GM20431 (cell line): ENCODE results near the gene TAS2R10.
"Not testable (repeated sequence)": the region's sequence is repeated elsewhere in the genome, so short reads cannot be mapped to it uniquely, and the experiment has no call there.

Source experiments
- in situ Hi-C: fragments of 300-500 bp; cut with MseI, MboI; formaldehyde crosslinking; loops from one replicate; pipeline ENCODE4 v1.15.0; 2020; ENCODE audit warnings: low sequenced_read_pairs; ENCODE audit not compliant: unreplicated experiment

TAS2R10 gene

GRCh38 chr12:10826258-10826657 lies at the start of gene TAS2R10:
Gene TAS2R10, minus strand, starts transcription at chr12:10826358. Its CDS starts 89 bp downstream, at chr12:10826269.
- in situ Hi-C loops: no loop called here

- in situ Hi-C loops: no loop called here
Observed at GRCh38 chr12:10873378-10873777, 47.2 kb upstream of the TAS2R10 start.

GRCh38 chr12:10867381-10867780 lies 41.2 kb upstream of the TAS2R10 start:
- in situ Hi-C loops: no loop called here

GRCh38 chr12:10863512-10864218 lies 37.5 kb upstream of the TAS2R10 start:
- in situ Hi-C loops: no loop called here

- in situ Hi-C loops: no loop called here
Observed at GRCh38 chr12:10861366-10861765, 35.2 kb upstream of the TAS2R10 start.

- in situ Hi-C loops: no loop called here
Observed at GRCh38 chr12:10855807-10856206, 29.6 kb upstream of the TAS2R10 start.

- in situ Hi-C loops: no loop called here
Observed at GRCh38 chr12:10853776-10854175, 27.6 kb upstream of the TAS2R10 start.

GRCh38 chr12:10851243-10851858 lies 25.2 kb upstream of the TAS2R10 start:
- in situ Hi-C loops: no loop called here

GRCh38 chr12:10849425-10849878 lies 23.3 kb upstream of the TAS2R10 start, which contains the start of gene PRR4:
Gene PRR4, minus strand, starts transcription at chr12:10849475. Its CDS starts 38 bp downstream, at chr12:10849437.
- in situ Hi-C loops: no loop called here

GRCh38 chr12:10847744-10848143 lies 21.6 kb upstream of the TAS2R10 start:
- in situ Hi-C loops: no loop called here

GRCh38 chr12:10842862-10843261 lies 16.7 kb upstream of the TAS2R10 start:
- in situ Hi-C loops: no loop called here

GRCh38 chr12:10838461-10838860 lies 12.3 kb upstream of the TAS2R10 start:
- in situ Hi-C loops: no loop called here

GRCh38 chr12:10829994-10830393 lies 3.8 kb upstream of the TAS2R10 start:
- in situ Hi-C loops: no loop called here

- in situ Hi-C loops: no loop called here
Observed at GRCh38 chr12:10824957-10825356, 1.2 kb downstream of the TAS2R10 start.

- in situ Hi-C loops: no loop called here
Observed at GRCh38 chr12:10811883-10812536, 14.1 kb downstream of the TAS2R10 start.

GRCh38 chr12:10810068-10810467 lies 16.1 kb downstream of the TAS2R10 start, which contains the start of gene TAS2R9:
Gene TAS2R9, minus strand, starts transcription at chr12:10810168. Its CDS starts 93 bp downstream, at chr12:10810075.
- in situ Hi-C loops: no loop called here

GRCh38 chr12:10807186-10807585 lies 19.0 kb downstream of the TAS2R10 start, which contains the start of gene TAS2R8:
Gene TAS2R8, minus strand, starts transcription at chr12:10807286. Its CDS starts 306 bp downstream, at chr12:10806980.
- in situ Hi-C loops: no loop called here

GRCh38 chr12:10802587-10802986 lies 23.6 kb downstream of the TAS2R10 start, which contains the start of gene TAS2R7:
Gene TAS2R7, minus strand, starts transcription at chr12:10802627. Its CDS starts 57 bp downstream, at chr12:10802570.
- in situ Hi-C loops: no loop called here

GRCh38 chr12:10801741-10802140 lies 24.4 kb downstream of the TAS2R10 start:
- in situ Hi-C loops: no loop called here

- in situ Hi-C loops: no loop called here
Observed at GRCh38 chr12:10794222-10794621, 31.9 kb downstream of the TAS2R10 start.

- in situ Hi-C loops: not testable (repeated sequence)
Observed at GRCh38 chr12:10791769-10792168, 34.4 kb downstream of the TAS2R10 start.
